K562 (cell line): Measurements from ENCODE around the gene CFAP53. TPM values are rescaled to one million over a fixed set of nuclear protein-coding genes. Genes with fewer than 3 reads are reported as not detected.

Experiments used
- ATAC-seq: fragments of 200-7000 bp; cut with Tn5 transposase; 3 replicates; pipeline ENCODE4 v1.9.1; 2020; ENCODE audit warnings: moderate library complexity
- BruUV-seq: library from RNA; stranded (reverse); fragments of 400-500 nt; replicated peaks from 2 replicates; lab custom pipeline; 2021; lab: Mats Ljungman, UMichigan
- CTCF ChIA-PET: fragments of 300-600 bp; formaldehyde crosslinking; extraction: SDS; loops from one replicate; lab custom pipeline; 2021; ENCODE audit warnings: low intra/inter-chr PET ratio; lab: Yijun Ruan, JAX
- POLR2A ChIA-PET: fragments of 300-600, 350-650 bp; sonication (Branson Sonifier 250); formaldehyde crosslinking; extraction: SDS; loops from one replicate; lab custom pipeline; 2021; ENCODE audit warnings: antibody characterized with exemption, inconsistent platforms; lab: Yijun Ruan, JAX
- DNase-seq, 4 experiments: peaks; one replicate each; pipeline versions ENCODE4 v3.0.0 to v3.0.0-alpha.2; 2011 to 2018; ENCODE audit warnings: low spot score in 3 of 4, mixed read lengths in 3 of 4; ENCODE audit errors: extremely low read depth in 1 of 4
- FAIRE-seq: peaks from 2 replicates; lab custom pipeline; 2011; peaks lifted over from hg19 to GRCh38; lab: Jason Lieb, UNC
- H2AFZ ChIP-seq: 2 replicates; pipeline ENCODE4 v1.6.0; 2011; ENCODE audit warnings: low read depth, low read length, control low read depth, inconsistent platforms
- H3K27ac ChIP-seq: fragments of 200-600 bp; 3 replicates; pipeline ENCODE4 v1.8.0; 2011; ENCODE audit warnings: low read depth, mild to moderate bottlenecking, control low read depth, inconsistent platforms, low read length, moderate library complexity, mixed read lengths; ENCODE audit errors: extremely low read depth
- H3K27me3 ChIP-seq, 2 experiments: fragments of 300-600 bp in 1 of 2; 2 replicates in 1 of 2; 3 replicates in 1 of 2; pipeline versions ENCODE4 v1.6.0 to v1.8.0; 2011; ENCODE audit warnings: inconsistent platforms in 2 of 2, low read length in 2 of 2, mild to moderate bottlenecking in 1 of 2, mixed read lengths in 1 of 2, moderate library complexity in 1 of 2; ENCODE audit not compliant: control insufficient read depth in 2 of 2, insufficient read depth in 2 of 2
- H3K36me3 ChIP-seq: fragments of 300-600 bp; 3 replicates; pipeline ENCODE4 v1.8.0; 2011; ENCODE audit warnings: mild to moderate bottlenecking, low read length, inconsistent platforms; ENCODE audit not compliant: control insufficient read depth, insufficient read depth
- H3K4me1 ChIP-seq, 2 experiments: fragments of 200-600 bp in 1 of 2; replicated peaks in 1 of 2; 2 replicates in 1 of 2; 3 replicates in 1 of 2; pipeline versions ENCODE4 v1.5.1 to v1.8.0; 2011; ENCODE audit warnings: inconsistent platforms in 2 of 2, low read length in 2 of 2, mild to moderate bottlenecking in 1 of 2, mixed read lengths in 1 of 2, moderate library complexity in 1 of 2; ENCODE audit not compliant: control insufficient read depth in 2 of 2, insufficient read depth in 2 of 2
- H3K4me2 ChIP-seq: 2 replicates; pipeline ENCODE4 v1.6.1; 2011; ENCODE audit warnings: low read length, control low read depth, inconsistent platforms, mixed read lengths; ENCODE audit not compliant: insufficient read depth
- H3K4me3 ChIP-seq: fragments of 200-600 bp; sonication (generic), shearing (Covaris generic); 2 replicates; pipeline ENCODE4 v1.5.1; 2016; ENCODE audit warnings: control low read depth, inconsistent platforms
- H3K79me2 ChIP-seq: fragments of 200-600 bp; 3 replicates; pipeline ENCODE4 v1.8.0; 2011; ENCODE audit warnings: low read length, inconsistent platforms; ENCODE audit not compliant: control insufficient read depth, insufficient read depth
- H3K9ac ChIP-seq, 2 experiments: 2 replicates each; pipeline versions ENCODE4 v1.6.0 to v1.6.1; 2011; ENCODE audit warnings: low read depth in 2 of 2, low read length in 2 of 2, control low read depth in 1 of 2, inconsistent platforms in 1 of 2, mild to moderate bottlenecking in 1 of 2, mixed read lengths in 1 of 2; ENCODE audit not compliant: insufficient read depth in 1 of 2
- H3K9me1 ChIP-seq: one replicate; pipeline ENCODE4 v1.6.0; 2011; ENCODE audit warnings: inconsistent platforms, mild to moderate bottlenecking, low read length, moderate library complexity; ENCODE audit not compliant: control insufficient read depth, insufficient read depth
- H3K9me3 ChIP-seq: replicated peaks from 2 replicates; pipeline ENCODE4 v1.5.1; 2011; ENCODE audit warnings: low read depth, low read length, inconsistent platforms; ENCODE audit not compliant: control insufficient read depth, insufficient read depth
- H4K20me1 ChIP-seq: replicated peaks from 2 replicates; pipeline ENCODE4 v1.6.1; 2011; ENCODE audit warnings: low read length, inconsistent platforms, mixed read lengths; ENCODE audit not compliant: control insufficient read depth, insufficient read depth
- CHCHD3 ChIP-seq: fragments of 250-450 bp; sonication (Bioruptor Pico); IDR thresholded peaks from 2 replicates; pipeline ENCODE4 v2.1.2; 2022; ENCODE audit warnings: mild to moderate bottlenecking
- GATAD2A ChIP-seq: fragments of 450-650 bp; IDR thresholded peaks from 2 replicates; pipeline ENCODE4 v1.6.1; 2017
- HOXB6 ChIP-seq: fragments of 250-450 bp; sonication (Bioruptor Pico); IDR thresholded peaks from 2 replicates; pipeline ENCODE4 v1.5.1; 2022; ENCODE audit warnings: mild to moderate bottlenecking, borderline replicate concordance
- NCOA6 ChIP-seq: fragments of 450-650 bp; IDR thresholded peaks from 2 replicates; pipeline ENCODE4 v1.6.1; 2017; ENCODE audit warnings: mild to moderate bottlenecking
- SMAD2 ChIP-seq: fragments of 150-350 bp; IDR thresholded peaks from 2 replicates; pipeline ENCODE4 v1.6.1; 2014; ENCODE audit warnings: low read depth, mild to moderate bottlenecking, low read length
- ZNF134 ChIP-seq: fragments of 250-450 bp; sonication (Bioruptor Pico); conservative IDR thresholded peaks from 2 replicates; pipeline ENCODE4 v1.4.0; 2020
- ZNF253 ChIP-seq: fragments of 250-450 bp; sonication (Bioruptor Pico); conservative IDR thresholded peaks from 2 replicates; pipeline ENCODE4 v1.6.1; 2021; ENCODE audit warnings: mild to moderate bottlenecking
- ZNF778 ChIP-seq: fragments of 450-650 bp; formaldehyde crosslinking; IDR thresholded peaks from 2 replicates; pipeline ENCODE4 v1.4.0; 2020; ENCODE audit warnings: mild to moderate bottlenecking, moderate library complexity
- WGBS: fragments of 100-300 bp; shearing (Covaris generic); methylation state at CpG from one replicate; pipeline ENCODE4 v1.1.6; 2016; ENCODE audit warnings: low coverage, mixed read lengths; ENCODE audit not compliant: insufficient coverage; ENCODE audit errors: missing lambda C conversion rate; 5-methylcytosine and 5-hydroxymethylcytosine counted together
- in situ Hi-C: fragments of 300-500 bp; cut with MboI; formaldehyde crosslinking; loops from 4 replicates; pipeline ENCODE4 v1.15.0; 2018; ENCODE audit warnings: inconsistent platforms, mixed read lengths
- intact Hi-C: fragments of 100-400 bp; cut with micrococcal nuclease; formaldehyde crosslinking; loops from 2 replicates; pipeline ENCODE4 v1.14.2; 2022
- polyA plus RNA-seq, 8 experiments: library from polyadenylated mRNA; depleted of rRNA in 4 of 8; stranded (reverse) in 5 of 8; unstranded in 3 of 8; fragments of >200 nt; fragmentation: Nextera tagmentation in 2 of 8; fragmentation: Illumina TruSeq in 1 of 8; extraction: Ambion mirVana in 2 of 8; extraction: Trizol in 1 of 8; gene quantifications; 2 replicates each; pipeline versions ENCODE4 v1.2.1 to v1.2.3, GENCODE V29; 2011 to 2014; ENCODE audit warnings: inconsistent platforms in 1 of 8, missing spikeins in 1 of 8
- total RNA-seq, 7 experiments: library from RNA; depleted of rRNA in 6 of 7; stranded (reverse); fragments of >200 nt in 6 of 7; fragmentation: Illumina TruSeq in 2 of 7; extraction: Trizol in 2 of 7; gene quantifications; 2 replicates each; pipeline versions ENCODE4 v1.2.1 to v1.2.3, GENCODE V29; 2011 to 2021; ENCODE audit warnings: low replicate concordance in 1 of 7
- TF ChIP-seq, protein P1 (sequence below): fragments of 450-650 bp; formaldehyde crosslinking; conservative IDR thresholded peaks from 2 replicates; pipeline ENCODE4 v1.4.0; 2022; ENCODE audit warnings: mild to moderate bottlenecking, missing genetic modification characterization

Gene CFAP53
- total and polyA plus RNA-seq, 9 of the 15 experiments (the other 6 are each of a cell fraction or from before 2014, with no cell fraction given), result 0.21 to 1.9 (median 1.2) TPM

DNA sequence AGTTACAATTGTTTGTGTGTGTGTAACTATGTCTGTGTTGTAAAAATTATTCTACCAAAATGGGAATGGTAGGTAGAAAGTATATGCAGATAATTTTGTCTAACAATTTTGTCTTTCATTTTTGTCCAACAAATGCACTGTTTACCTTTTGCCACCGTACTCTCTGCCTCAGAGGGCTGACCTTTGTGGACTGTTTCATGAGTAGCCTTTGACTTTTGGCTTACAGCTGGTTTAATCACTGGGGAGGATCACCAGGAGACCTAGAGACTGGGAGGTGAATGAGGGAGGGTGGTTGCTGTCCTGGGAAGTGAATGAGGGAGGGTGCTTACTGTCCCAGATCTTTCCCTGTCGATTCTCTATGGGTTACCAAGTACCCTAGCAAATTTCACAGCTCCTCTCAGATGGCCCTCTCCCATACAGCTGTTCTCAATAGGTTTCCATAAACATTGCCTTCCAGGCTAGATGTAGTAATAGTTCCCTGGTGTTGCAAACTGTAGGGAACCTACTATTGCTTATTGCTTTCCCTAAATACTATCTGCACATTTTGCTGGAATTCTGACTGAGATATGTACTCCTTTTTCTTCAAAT lies 47.7 kb upstream of the CFAP53 start:
- H3K4me3 ChIP-seq, result no peak overlapping the region
- no peaks in the 10 kb centered on the region for H4K20me1 ChIP-seq
- H3K9me1 ChIP-seq, result no peaks in the 10 kb centered on the region
- no peak overlapping the region for H3K9ac ChIP-seq
- POLR2A ChIA-PET, result no interaction called here
- 0% methylated on average over 2 of the region's 2 CpGs for WGBS
- CTCF ChIA-PET, result no interaction called here
- peaks cover 0 to 21% of the 10 kb centered on the region in 2 experiments; a peak in 3 of 5 replicates for H3K4me1 ChIP-seq
- no TSS peak for BruUV-seq
- ATAC-seq (no peak), DNase-seq (no peak), FAIRE-seq (no peak)
- in situ Hi-C loops (no loop called here), intact Hi-C loops (no loop called here)
- TF ChIP-seq GATAD2A (no peak), NCOA6 (no peak), CHCHD3 (CRISPR knock-in tag) (no peak), SMAD2 (no peak), ZNF253 (CRISPR knock-in tag) (no peak), ZNF778 (CRISPR knock-in tag) (no peak), ZNF134 (CRISPR knock-in tag) (no peak), HOXB6 (no peak)
- TF ChIP-seq, protein P1, sequence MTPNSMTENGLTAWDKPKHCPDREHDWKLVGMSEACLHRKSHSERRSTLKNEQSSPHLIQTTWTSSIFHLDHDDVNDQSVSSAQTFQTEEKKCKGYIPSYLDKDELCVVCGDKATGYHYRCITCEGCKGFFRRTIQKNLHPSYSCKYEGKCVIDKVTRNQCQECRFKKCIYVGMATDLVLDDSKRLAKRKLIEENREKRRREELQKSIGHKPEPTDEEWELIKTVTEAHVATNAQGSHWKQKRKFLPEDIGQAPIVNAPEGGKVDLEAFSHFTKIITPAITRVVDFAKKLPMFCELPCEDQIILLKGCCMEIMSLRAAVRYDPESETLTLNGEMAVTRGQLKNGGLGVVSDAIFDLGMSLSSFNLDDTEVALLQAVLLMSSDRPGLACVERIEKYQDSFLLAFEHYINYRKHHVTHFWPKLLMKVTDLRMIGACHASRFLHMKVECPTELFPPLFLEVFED (CRISPR knock-in tag), result no peak
- H3K9me3 ChIP-seq, result peaks cover 2% of the 10 kb centered on the region; the same call in 1 of the 2 replicates
- no peak overlapping the region; the same call in 1 of the 2 replicates for H3K4me2 ChIP-seq
- peak overlapping the region; percentile 64 for H2AFZ ChIP-seq
- no peaks in the 10 kb centered on the region for H3K79me2 ChIP-seq
- no peaks in the 10 kb centered on the region for H3K36me3 ChIP-seq
- no peak overlapping the region; the same call in 2 of the 3 replicates for H3K27ac ChIP-seq
- no peaks in the 10 kb centered on the region for H3K27me3 ChIP-seq
